H4 (cell line): ENCODE measurements around the gene HSPB9. TPM values are rescaled to one million over a fixed set of nuclear protein-coding genes. Genes with fewer than 3 reads are reported as not detected.

ENCODE experiments used
- DNase-seq: peaks from one replicate; pipeline ENCODE4 v3.0.0-alpha.2; 2015; ENCODE audit warnings: low spot score
- total RNA-seq: library from RNA; depleted of rRNA; stranded (reverse); fragments of >200 nt; shearing (Covaris generic); gene quantifications from 2 replicates; pipeline ENCODE4 v1.2.3, GENCODE V29; 2014; rRNA removed

The HSPB9 gene
- total RNA-seq, result not detected in 2 replicates

- no peak for DNase-seq
These were observed at the start of gene HSPB9 for GRCh38 chr17:42122371-42123303. Gene HSPB9, plus strand, starts transcription at chr17:42122804. Its CDS starts 47 bp downstream, at chr17:42122851.

DNA sequence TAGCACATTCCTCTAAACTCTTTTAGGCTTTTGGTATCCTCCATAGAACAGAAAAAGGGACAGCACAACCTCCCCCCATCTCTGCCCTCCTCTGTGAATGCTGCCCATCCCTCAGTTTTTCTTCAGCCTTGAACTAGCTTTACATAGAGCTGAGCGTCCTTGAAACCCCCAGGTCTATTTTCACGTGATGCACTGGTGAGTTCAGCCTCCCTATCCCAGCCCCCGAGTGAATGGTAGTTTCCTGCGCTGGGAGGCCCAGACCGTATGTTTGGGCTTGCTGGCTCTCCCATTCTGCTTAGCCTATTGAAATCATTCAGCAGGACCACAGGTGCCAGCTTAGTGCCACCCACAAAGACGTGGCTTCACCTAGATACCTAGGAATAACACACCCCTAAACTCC is 46.8 kb upstream of the HSPB9 start:
- no peak for DNase-seq

- DNase-seq, result no peak
These were observed 45.6 kb upstream of the HSPB9 start for GRCh38 chr17:42076797-42077559.

GRCh38 chr17:42077755-42078154 is 44.8 kb upstream of the HSPB9 start:
- no peak for DNase-seq

GRCh38 chr17:42078396-42079043 is 44.1 kb upstream of the HSPB9 start:
- DNase-seq, result no peak

- DNase-seq, result no peak
These were observed 43.1 kb upstream of the HSPB9 start for GRCh38 chr17:42079541-42079940.

GRCh38 chr17:42081516-42082129 is 41.0 kb upstream of the HSPB9 start:
- no peak for DNase-seq

DNA sequence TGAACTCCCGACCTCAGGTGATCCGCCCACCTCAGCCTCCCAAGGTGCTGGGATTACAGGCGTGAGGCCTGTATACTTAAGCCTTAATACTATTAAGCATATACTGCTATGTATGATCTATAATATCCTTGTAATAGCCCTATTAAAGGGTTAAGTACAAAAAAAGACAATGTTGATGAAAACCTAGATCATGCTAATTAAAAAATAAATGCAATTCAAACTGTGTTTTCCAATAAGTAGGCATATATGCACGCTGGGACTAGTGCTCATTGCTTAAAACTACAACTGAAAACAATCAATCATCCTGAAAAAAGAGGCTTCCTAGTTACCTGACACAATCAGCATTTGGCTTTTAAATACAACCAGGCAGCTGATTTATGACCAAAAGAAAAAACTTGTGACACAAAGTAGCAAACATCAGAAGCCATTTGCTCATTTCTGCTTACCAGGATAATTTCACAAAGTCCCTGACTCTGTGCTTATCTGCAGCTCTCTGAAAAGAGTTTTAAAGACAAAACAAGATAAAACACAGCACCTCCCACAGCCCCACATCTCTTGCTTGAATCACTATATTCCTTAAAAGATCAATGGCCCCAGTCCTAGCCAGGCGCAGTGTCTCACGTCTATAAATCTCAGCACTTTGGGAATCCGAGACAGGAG is 35.4 kb upstream of the HSPB9 start:
- DNase-seq, result no peak

DNA sequence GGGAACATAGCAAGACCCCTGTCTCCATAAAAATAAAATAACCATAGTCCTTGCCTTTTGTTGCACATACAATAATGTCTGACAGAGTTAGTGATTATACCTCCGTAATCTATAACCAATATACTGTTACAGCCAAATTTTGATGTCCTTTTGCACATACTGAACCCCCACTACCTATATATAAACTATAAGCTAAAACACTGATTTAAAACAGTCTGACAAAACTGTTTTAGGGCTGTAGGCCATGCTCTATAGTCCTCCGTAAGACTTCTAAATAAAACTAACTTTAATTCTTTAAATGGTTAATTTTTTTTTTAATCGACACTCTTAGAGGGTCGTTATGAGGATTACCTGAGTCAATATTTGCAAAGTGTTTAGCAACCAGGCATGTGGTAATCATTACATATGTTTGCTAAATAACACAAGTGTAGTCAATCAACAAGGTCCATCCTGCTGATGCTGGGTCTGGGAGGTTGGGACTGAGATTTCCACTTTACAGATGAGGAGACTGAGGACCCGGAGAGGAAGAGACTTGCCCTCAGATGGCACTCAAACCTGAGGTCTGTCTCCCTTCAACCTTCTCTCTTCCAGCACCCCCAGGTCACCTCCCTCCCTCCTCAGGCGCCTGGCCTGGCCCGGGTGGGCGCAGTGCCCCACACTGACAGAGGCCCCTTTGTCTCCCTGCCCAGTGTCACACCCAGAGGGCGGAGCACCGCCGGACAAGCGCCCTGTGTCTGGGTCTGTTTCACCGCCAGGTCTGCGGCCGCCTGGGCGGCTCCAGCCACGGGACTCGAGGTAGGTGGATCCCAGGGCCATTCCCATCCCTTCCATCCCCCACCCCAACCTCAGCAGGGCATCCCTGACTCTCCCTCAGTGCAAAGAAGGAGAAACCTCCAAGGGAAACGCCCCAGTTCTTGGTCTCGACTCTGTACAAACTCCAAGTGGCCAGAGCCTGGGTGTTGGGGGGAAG is 34.6 kb upstream of the HSPB9 start:
- DNase-seq, result no peak

- DNase-seq, result no peak
These were observed 33.9 kb upstream of the HSPB9 start for GRCh38 chr17:42088736-42089135.

GRCh38 chr17:42090964-42091790 is 31.4 kb upstream of the HSPB9 start:
- DNase-seq, result no peak

- no peak for DNase-seq
These were observed 29.7 kb upstream of the HSPB9 start for GRCh38 chr17:42092939-42093338.

DNA sequence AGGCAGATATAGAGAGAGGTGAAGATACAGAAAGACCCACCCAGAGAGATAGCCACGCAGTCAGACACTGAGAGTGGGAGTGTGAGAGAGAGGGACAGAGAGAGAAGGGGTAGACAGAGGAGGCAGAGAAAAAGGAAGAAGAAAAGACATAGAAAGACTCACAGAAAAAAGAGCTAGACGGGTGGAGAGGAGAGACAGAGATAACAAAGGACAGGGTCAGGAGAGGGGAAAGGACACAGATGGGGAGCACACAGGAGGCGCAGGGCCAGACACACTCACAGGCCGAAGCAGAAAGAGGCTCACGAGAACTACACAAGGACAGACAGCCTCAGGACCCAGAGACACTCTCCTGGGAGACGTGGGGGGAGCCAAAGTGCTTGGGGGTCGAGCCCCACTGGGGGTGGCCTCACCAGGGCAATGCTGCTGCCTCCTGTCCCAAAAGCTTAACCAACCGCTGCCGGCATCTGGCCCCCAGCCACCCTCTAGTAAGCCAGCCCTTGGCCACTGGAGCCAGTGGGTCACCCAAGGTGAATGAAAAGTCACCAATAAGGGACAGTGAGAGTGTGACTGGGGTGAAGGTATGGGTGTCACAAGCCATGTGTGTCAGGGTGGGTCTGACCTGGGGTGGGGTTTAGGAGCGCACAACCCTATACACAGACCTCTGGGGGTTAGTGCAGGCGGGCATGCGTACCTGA is 28.1 kb upstream of the HSPB9 start:
- no peak for DNase-seq

GRCh38 chr17:42096360-42097111 is 26.1 kb upstream of the HSPB9 start:
- no peak for DNase-seq

DNA sequence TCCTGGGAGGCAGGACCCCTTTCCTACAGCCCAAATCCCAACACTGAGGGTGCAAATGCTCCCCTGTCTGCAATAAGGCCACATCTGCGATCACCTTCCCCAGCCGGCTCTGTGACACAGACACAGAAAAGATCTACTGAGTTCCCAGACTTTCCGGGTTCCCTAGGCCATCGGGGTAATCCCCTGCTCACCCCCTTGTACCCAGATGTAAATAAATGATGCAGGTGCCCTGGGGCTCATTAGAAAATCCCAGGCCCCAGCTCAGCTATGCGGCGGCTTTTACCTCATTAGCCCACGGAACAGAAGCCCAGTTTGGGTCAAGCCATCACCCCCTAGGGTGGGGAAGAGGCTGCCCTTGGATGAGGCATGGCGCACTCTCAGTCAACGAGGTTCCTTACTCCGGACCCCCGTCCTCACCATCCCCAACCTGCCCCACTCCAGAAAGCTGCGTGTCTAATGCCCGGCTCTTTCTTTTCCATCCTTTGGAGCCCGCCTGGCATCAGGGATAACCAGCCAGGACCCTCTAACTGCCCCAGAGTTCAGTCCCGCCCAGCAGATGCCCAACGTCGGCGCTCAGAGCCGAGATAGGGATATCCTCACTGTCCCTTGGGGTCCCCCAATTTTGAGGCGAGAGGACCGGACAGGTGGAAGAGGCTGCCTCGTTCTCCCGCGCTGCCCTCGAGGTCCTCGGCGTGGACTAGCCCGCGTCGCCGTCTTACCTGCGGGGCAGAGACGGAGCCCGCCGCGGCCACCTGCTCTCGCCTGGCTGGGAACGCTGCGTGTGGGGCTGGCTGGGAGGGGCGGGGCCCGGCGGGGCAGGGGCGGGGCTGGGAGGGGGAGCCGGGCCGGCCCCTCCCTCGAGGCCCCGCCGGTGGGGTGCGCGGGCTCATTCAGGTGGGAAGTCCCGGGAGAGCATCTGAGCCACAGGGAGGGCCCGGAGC is 24.6 kb upstream of the HSPB9 start, which contains the start of gene ZNF385C:
Gene ZNF385C (minus strand): TSS at position 783 of the 941 bp plus-strand sequence. CDS start 35,417 bp downstream, outside the sequence.
- DNase-seq, result no peak

GRCh38 chr17:42098730-42099399 is 23.7 kb upstream of the HSPB9 start:
- no peak for DNase-seq
